ENCODE measurements around the gene CTU1. TPM values are rescaled to one million over a fixed set of nuclear protein-coding genes. Genes with fewer than 3 reads are reported as not detected.
A peak's percentile ranks its signal among the peaks of the same experiment; 100 is the strongest.
"Not testable (repeated sequence)": the region's sequence is repeated elsewhere in the genome, so short reads cannot be mapped to it uniquely, and the experiment has no call there.

CTU1 gene
- 1 to 10 TPM; 4.6 to 5.6 TPM for total RNA-seq
- long read RNA-seq, transcript CTU1-201 (3 exons, 2,087 nt) = major isoform, 12 of 13 reads
- long read RNA-seq, partial matches to known transcripts = 0 of 13 reads
- long read RNA-seq, other reads (novel, unspliced or antisense) = 1 of 13 reads

- peak; percentile 98 for ATAC-seq
- intact Hi-C loops (cut with DNase I, micrococcal nuclease) = no loop called here
- DNase-seq = peak; percentile 97 to 99
These were observed at the start of gene CTU1 for GRCh38 chr19:51108066-51108804. Gene CTU1, minus strand, starts transcription at chr19:51108409. Its CDS starts 3,840 bp downstream, at chr19:51104569.

DNA sequence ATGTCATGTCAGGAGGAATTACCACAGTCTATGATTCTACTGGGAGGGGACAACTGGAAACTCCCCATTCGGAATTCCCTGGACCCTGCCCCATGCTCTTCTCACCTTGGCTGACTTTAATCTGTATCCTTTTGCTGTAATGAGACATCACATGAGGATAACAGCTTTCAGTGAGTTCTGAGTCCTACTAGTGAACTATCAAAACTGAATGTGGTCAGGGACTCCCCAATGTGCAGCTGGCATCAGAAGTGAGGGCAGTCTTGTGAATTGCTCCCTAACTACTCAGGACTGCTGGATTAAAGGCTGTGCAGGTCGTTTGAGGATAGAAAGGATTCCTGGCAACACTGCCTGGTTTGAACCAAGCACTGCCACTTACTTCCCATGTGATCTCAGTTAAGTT is 49.1 kb upstream of the CTU1 start:
- DNase-seq (no peak), ATAC-seq (no peak)
- intact Hi-C loops (cut with DNase I, micrococcal nuclease) = no loop called here

DNA sequence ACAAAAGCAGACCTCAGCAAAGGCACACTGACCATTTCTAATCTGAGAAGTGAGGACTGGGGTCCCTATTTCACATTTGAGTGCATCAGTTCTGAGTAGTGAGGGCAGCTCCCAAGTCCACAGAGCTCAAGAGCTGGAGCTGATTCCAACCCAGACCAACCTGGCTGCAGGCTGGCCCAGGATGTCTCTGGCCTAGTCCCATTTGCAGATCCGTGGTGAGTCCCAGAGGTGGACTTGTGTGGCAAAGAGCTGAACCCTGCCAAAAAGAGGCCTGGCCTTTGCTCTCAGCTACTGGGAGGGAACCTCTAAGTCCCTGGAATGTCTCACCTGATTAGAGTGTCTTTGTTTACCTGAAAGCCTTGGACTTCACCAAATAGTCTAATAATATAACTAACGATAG is 48.5 kb upstream of the CTU1 start:
- intact Hi-C loops (cut with DNase I, micrococcal nuclease) = no loop called here
- ATAC-seq (no peak), DNase-seq (no peak)

- DNase-seq = no peak
- ATAC-seq = no peak
- intact Hi-C loops (cut with DNase I, micrococcal nuclease) = no loop called here
These were observed 42.4 kb upstream of the CTU1 start for GRCh38 chr19:51150627-51151026.

DNA sequence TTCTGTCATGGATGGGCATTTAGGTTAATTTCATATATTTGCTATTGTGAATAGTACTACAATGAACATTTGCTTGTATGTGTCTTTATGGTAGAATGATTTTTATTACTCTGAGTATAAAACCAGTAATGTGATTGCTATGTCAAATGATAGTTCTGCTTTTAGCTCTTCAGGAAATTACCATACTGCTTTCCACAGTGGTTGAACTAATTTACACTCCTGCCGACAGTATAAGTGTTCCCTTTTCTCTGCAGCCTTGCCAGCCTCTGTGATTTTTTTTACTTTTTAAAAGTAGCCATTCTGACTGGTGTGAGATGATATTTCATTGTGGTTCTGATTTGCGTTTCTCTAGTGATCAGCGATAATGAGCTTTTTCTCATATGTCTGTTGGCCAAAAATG is 40.4 kb upstream of the CTU1 start:
- ATAC-seq (no peak), DNase-seq (no peak)
- intact Hi-C loops (cut with DNase I, micrococcal nuclease) = no loop called here

DNA sequence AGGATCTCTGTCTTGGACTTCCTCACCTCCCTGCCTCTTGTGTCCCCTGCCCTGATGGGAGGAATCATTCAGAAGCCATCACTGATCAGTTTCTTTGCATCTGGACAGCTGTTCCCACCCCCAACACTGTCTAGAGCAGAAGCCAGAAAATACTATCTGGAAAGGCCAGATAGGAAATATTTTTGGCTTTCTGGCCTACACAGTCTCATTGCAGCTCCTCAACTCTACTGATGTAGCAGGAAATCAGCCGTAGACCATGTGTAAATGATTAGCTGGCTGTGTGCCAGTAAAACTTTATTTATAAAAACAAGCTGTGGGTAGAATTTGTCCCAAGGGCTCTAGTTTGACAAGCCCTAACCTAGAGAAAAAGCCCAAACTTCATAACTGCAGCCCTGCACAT is 39.5 kb upstream of the CTU1 start:
- intact Hi-C loops (cut with DNase I, micrococcal nuclease) = no loop called here
- ATAC-seq (no peak), DNase-seq (no peak)

DNA sequence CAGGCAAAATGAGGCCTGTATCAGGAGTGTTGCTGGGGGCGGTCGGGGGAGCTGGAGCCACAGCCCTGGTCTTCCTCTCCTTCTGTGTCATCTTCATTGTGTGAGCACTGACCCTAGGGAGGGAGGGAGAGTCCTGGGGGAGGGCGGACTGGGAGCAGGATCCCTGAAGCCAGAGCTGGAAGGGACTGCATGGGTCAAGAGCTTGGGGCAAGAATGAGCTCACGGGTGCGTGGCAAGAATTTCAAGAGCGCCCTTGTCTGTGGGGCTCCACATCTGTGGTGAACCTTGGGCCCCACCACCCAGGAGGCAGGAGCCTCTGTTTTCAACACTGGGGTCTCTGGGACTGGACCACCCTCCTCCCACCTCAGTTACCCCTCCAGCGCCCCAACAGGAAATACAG is 38.5 kb upstream of the CTU1 start:
- ATAC-seq (no peak), DNase-seq (no peak)
- intact Hi-C loops (cut with DNase I, micrococcal nuclease) = no loop called here

DNA sequence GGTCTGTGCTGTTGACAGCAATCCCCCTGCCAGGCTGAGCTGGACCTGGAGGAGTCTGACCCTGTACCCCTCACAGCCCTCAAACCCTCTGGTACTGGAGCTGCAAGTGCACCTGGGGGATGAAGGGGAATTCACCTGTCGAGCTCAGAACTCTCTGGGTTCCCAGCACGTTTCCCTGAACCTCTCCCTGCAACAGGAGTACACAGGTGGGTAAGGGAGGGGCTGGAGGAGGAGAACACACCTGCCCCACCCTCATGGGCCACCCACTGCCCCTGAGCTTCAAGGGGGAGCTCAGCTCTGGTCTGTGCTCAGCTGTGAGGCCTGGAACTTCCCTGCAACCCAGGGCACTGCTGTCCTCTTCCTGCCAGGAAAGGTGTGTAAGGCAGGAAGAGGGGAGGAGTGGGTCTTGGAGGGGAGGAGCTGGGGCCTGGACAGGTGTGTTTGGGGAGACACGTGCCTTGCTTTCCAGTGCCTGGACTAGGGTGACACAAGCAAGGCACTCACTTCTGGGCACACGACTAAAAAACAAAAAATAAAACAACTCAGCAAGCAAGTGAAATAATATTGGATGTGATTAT is 37.8 kb upstream of the CTU1 start:
- no peak for DNase-seq
- intact Hi-C loops (cut with DNase I, micrococcal nuclease) = no loop called here
- no peak for ATAC-seq

GRCh38 chr19:51144482-51145045 is 36.4 kb upstream of the CTU1 start:
- DNase-seq (no peak), ATAC-seq (no peak)
- intact Hi-C loops (cut with DNase I, micrococcal nuclease) = no loop called here

- intact Hi-C loops (cut with DNase I, micrococcal nuclease) = no loop called here
These were observed 35.3 kb upstream of the CTU1 start for GRCh38 chr19:51143486-51143885.

GRCh38 chr19:51142809-51143475 is 34.7 kb upstream of the CTU1 start:
- DNase-seq; ATAC-seq; intact Hi-C loops (cut with DNase I, micrococcal nuclease): not testable (repeated sequence)

More at GRCh38 chr19:51143486-51143885, 35.3 kb upstream of the CTU1 start:
- DNase-seq (no peak), ATAC-seq (no peak)

DNA sequence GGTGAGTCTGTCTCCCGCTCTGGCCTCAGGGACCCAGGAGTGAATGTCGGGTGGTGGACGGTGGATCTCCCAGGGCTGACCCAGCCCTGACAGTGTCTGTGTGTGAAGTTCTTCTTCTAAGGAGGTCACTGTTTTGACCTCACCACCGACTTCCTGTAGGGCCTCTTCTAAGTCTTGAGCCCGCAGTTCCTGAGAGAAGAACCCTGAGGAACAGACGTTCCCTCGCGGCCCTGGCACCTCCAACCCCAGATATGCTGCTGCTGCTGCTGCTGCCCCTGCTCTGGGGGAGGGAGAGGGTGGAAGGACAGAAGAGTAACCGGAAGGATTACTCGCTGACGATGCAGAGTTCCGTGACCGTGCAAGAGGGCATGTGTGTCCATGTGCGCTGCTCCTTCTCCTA is 33.9 kb upstream of the CTU1 start, which contains the start of gene SIGLEC7:
Gene SIGLEC7 (plus strand): TSS at position 183 of the 400 bp plus-strand sequence. CDS start 69 bp downstream, at position 252.
- DNase-seq (no peak), ATAC-seq (no peak)
- intact Hi-C loops (cut with DNase I, micrococcal nuclease) = no loop called here

DNA sequence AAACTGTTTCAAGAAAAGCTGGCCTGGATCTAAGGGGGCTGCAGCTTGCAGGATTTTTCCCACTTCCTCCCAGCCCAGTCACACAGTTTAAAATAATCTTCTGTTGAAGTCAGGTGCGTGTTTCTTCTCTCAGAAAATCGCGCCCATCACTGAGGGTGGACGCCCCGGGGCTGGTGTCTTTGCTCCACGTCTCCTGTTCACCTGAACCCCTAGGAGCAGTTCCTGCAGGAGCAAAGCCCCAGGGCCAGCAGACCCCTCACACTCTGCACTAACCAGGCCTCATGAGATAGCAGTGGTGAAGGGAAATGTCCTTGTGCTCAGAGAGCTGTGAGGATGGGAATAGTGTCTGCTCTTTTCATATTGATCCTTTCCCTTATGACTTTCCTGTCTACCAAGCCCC is 33.0 kb upstream of the CTU1 start:
- ATAC-seq (no peak), DNase-seq (no peak)
- intact Hi-C loops (cut with DNase I, micrococcal nuclease) = no loop called here

DNA sequence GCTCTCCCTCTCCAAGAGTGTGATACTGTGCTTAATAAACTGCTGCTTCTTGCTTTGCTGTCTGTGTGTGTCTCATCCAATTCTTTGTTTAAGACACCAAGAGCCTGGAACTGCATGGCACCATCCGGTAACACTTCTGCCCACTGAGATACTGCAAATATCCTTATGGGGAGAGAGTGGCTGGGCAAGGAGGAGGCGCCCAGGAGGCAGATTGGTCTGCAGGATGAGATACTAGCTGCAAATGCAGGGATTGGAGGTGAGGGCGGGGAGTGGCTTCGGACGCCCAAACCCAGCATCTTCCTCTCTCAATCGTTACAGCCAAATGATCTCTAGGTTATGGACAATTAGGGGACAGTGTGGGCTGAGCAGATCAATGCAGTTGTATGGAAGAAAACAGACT is 32.2 kb upstream of the CTU1 start:
- intact Hi-C loops (cut with DNase I, micrococcal nuclease) = no loop called here
- DNase-seq = no peak
- ATAC-seq = no peak

- intact Hi-C loops (cut with DNase I, micrococcal nuclease) = no loop called here
- no peak for DNase-seq
- ATAC-seq = no peak
These were observed 31.2 kb upstream of the CTU1 start for GRCh38 chr19:51139299-51140014.

- no peak for DNase-seq
- intact Hi-C loops (cut with DNase I, micrococcal nuclease) = no loop called here
- ATAC-seq = no peak
These were observed 30.4 kb upstream of the CTU1 start for GRCh38 chr19:51138549-51138979.

DNA sequence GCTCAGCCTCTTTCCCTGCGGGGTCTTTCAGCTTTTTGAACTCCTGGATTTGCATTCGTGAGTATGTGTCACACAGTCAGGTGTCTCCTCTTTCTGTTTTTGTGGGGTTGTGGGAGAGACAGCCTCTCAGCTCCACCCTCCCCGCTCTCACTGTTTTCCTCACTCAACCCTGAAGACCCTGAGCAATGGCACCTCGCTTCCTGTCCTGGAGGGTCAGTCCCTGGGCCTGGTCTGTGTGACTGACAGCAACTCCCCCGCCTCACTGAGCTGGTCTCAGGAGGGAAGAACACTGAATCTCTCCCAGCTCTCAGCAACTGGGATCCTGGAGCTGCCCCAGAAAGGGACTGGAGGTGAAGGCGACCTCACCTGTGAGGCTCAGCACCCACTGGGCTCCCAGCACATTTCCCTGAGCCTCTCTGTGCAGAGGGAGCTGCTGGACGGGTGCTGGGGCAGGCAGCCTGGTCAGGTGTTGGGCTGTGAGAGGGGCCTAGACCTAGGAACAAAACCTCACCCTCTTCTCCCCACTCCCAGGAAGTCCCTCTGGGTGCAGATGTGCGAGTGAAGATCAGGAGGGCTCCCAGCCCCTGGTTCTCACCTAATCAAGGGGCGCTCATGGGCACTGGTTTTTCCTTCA is 29.7 kb upstream of the CTU1 start:
- intact Hi-C loops (cut with DNase I, micrococcal nuclease) = no loop called here
- ATAC-seq = no peak
- DNase-seq = no peak

DNA sequence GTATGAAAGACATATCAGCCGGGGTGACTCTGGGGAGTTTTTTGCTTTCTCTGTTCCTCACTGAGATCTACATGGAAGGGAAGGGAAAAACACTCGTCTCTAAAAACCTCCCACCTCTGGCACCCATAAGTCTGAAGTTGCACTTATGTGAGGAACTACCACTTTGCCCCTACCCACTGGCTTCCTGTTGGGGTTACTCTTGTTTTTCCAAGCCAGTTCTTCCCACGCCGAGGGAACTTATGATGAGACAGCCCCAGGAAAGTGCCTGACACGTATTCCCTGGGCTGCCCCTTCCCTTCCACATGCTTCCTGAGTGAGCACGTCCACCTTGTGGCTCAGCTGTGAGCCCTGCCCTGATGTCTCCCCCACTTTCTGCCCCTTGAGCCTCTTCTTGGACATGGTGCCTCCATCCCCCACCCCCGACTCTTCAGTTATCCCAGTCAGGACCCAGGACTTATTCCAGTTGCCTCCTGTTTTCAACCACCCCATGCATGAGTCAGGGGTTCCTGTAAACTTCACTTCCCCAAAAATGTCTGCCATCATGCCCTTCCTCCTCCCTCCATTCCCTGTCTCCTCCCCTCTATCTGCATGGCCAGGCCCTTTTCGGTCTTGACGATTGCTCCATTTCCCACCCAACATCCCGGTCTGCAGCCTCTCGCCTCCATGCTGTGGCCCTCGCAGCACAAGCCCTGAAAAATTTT is 28.8 kb upstream of the CTU1 start:
- ATAC-seq = no peak
- intact Hi-C loops (cut with DNase I, micrococcal nuclease) = no loop called here

More for the DNA sequence above, 28.8 kb upstream of the CTU1 start:
- no peak for DNase-seq

Measured in left colon (tissue), 2 donors.